IPS DF 19.7 (cell line): ENCODE data around the gene CFL2.

Experiments used
- DNase-seq: peaks from one replicate; pipeline ENCODE4 v3.0.0-alpha.2; 2013; ENCODE audit warnings: low read depth, low spot score

The CFL2 gene

GRCh38 chr14:34676516-34677211 is 37.7 kb downstream of the CFL2 start:
- DNase-seq: no peak

GRCh38 chr14:34673702-34674101 is 40.7 kb downstream of the CFL2 start:
- no peak for DNase-seq

GRCh38 chr14:34671716-34672115 is 42.7 kb downstream of the CFL2 start:
- no peak for DNase-seq

GRCh38 chr14:34668111-34668510 is 46.3 kb downstream of the CFL2 start:
- no peak for DNase-seq

GRCh38 chr14:34667007-34667406 is 47.4 kb downstream of the CFL2 start:
- no peak for DNase-seq

- DNase-seq: no peak
Observed at GRCh38 chr14:34665785-34666435, 48.5 kb downstream of the CFL2 start.

- DNase-seq: no peak
Observed at GRCh38 chr14:34662561-34663088, 51.8 kb downstream of the CFL2 start.

- no peak for DNase-seq
Observed at GRCh38 chr14:34660796-34661195, 53.6 kb downstream of the CFL2 start.
